Activated naive CD4-positive, alpha-beta T cell treated with anti-CD3 and anti-CD28 coated beads, Interleukin-2, amount 50 U/mL, for 72 hours (primary cell): ENCODE measurements around the gene TTC1. TPM values are rescaled to one million over a fixed set of nuclear protein-coding genes. Genes with fewer than 3 reads are reported as not detected.

Source experiments
- ATAC-seq, 2 donors: fragments of 150-1000 bp; cut with Tn5 transposase; 2 replicates each; pipeline ENCODE4 v1.10.0; 2021; ENCODE audit warnings: mild to moderate bottlenecking in 2 of 2, moderate library complexity in 2 of 2
- DNase-seq, 2 donors: peaks; one replicate each; pipeline ENCODE4 v3.0.0; 2021 to 2022; ENCODE audit warnings: low spot score in 2 of 2
- H3K27ac Mint-ChIP-seq, 2 donors: one replicate each; pipeline ENCODE4 v1.8.0; 2022; ENCODE audit warnings: mild to moderate bottlenecking in 2 of 2, mixed read lengths in 2 of 2
- H3K36me3 Mint-ChIP-seq, 2 donors: one replicate each; pipeline ENCODE4 v1.8.0; 2022; ENCODE audit warnings: mixed read lengths in 2 of 2
- H3K9me3 Mint-ChIP-seq, 2 donors: one replicate each; pipeline ENCODE4 v1.8.0; 2022; ENCODE audit warnings: mixed read lengths in 2 of 2
- total RNA-seq, 2 donors: library from RNA; stranded (reverse); gene quantifications; one replicate each; pipeline ENCODE4 v1.2.3, GENCODE V29; 2022

Gene TTC1
- total RNA-seq, 2 donors from 2014 or later = 42.8 to 54.8 TPM

- no peaks in the 10 kb centered on the region for H3K9me3 Mint-ChIP-seq
- ATAC-seq (no peak), DNase-seq (no peak)
- H3K36me3 Mint-ChIP-seq = peaks cover 10 to 16% of the 10 kb centered on the region in 2 donors
- no peak overlapping the region for H3K27ac Mint-ChIP-seq
Measured at GRCh38 chr5:160023007-160023907, 14.3 kb downstream of the TTC1 start.

DNA sequence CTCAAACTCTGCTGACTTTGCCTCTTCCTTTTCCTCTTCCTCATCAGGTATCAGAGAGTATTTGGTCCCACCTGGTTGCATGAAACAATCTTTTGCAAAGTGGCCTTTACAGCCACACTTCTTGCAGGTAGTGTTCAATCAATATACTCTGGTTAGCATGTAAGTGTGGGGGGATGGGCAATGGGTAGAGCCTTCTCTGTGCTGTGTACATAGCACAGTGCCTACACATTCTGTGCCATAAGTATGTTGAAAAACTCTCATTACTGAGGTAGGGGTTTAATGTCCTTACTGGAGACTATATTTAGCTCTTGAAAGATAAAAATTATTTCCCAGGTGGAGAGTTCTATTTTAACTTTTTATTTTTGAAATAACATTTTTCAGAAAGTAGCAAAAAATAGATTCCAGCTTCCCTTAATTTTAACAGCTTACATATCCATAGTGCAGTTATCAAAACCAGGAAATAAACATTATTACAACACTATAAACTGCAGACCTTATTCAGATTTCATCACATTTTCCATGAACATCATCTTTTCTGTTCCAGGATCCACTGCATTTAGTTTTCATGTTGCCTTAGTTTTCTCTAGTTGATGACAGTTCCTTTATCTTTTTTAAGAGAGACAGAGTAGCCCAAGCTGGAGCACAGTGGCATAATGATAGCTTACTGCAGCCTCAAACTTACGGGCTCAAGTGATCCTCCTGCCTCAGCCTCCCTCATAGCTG is 15.1 kb downstream of the TTC1 start:
- ATAC-seq (no peak), DNase-seq (no peak)
- H3K9me3 Mint-ChIP-seq = no peaks in the 10 kb centered on the region
- H3K36me3 Mint-ChIP-seq = peaks cover 10 to 19% of the 10 kb centered on the region in 2 donors
- H3K27ac Mint-ChIP-seq = no peak overlapping the region

- peak in 1 of 2 donors; percentile 22 for ATAC-seq
- DNase-seq = no peak
- Mint-ChIP-seq H3K9me3 (peaks cover 0 to 4% of the 10 kb centered on the region in 2 donors), H3K27ac (no peak overlapping the region), H3K36me3 (peaks cover 14 to 35% of the 10 kb centered on the region in 2 donors)
Measured at GRCh38 chr5:160029004-160029403, 20.1 kb downstream of the TTC1 start.

DNA sequence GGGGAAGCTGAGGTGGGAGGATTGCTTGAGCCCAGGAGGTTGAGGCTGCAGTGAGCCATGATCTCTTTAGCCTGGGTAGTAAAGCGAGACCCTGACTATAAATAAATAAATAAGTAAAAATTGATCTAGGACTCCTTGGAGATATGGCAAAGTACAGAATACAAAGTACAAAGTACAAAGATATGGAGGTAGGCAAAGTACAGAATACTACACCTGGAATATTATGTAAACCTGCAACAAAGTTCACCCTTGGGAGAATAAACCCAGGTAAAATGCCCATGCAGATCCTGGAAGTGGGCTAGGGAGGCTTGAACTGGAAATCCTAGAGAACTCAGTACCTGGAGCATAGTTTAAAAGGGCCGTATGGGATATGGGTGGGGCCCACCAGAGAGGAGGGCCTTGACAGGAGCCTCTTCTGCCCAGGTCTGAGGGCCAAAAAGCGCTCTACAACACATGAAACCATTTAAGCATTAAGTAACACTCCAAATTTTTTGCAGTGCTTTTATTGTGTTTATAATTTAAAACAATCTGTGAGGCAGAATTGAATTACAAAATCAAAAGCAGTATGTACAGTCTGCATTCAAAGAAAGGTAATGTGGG is 20.7 kb downstream of the TTC1 start:
- H3K27ac Mint-ChIP-seq = peak overlapping the region in 1 of 2 donors; percentile 53
- ATAC-seq (no peak), DNase-seq (no peak)
- peaks cover 0 to 4% of the 10 kb centered on the region in 2 donors for H3K9me3 Mint-ChIP-seq
- H3K36me3 Mint-ChIP-seq = peaks cover 14 to 35% of the 10 kb centered on the region in 2 donors

DNA sequence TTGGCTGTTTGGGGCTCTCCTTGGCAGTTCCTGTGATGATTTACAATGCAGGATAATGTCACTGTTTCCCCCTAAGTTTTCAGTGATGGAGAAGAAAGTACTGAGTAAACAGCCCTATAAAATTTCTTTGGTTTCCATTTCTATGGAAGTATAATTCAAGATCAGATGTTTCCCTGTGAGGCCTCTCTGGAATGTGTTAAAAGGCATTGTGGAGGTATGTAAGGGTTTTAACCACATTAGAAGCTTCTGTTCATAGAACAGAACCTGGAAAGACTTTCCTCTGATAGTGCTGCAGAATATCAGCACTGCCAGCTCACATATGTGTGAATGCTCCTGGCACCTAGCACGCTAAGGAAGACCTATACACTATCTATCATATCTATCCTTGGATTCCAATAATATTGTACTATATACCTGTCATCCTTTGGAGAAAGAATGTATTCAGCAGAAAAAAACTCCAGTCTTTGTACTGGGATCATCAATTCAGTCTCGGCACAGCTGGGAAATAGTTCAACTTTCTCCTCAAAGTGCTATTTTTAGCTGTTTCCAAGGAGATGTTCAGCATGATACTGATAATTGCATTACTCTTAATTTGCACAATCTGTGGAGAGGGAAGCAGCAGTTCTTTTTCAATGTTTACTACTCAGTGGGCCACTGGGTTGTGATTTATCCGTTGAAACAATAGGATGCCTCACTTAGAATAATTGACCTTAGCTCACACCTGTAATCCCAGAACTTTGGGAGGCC is 21.9 kb downstream of the TTC1 start:
- DNase-seq = no peak
- peaks cover 14 to 35% of the 10 kb centered on the region in 2 donors for H3K36me3 Mint-ChIP-seq
- H3K9me3 Mint-ChIP-seq = peaks cover 0 to 4% of the 10 kb centered on the region in 2 donors
- ATAC-seq = no peak
- no peak overlapping the region for H3K27ac Mint-ChIP-seq

GRCh38 chr5:160033546-160034252 is 24.8 kb downstream of the TTC1 start:
- DNase-seq (no peak), ATAC-seq (no peak)
- Mint-ChIP-seq H3K9me3 (peaks cover 0 to 4% of the 10 kb centered on the region in 2 donors), H3K36me3 (peaks cover 14 to 27% of the 10 kb centered on the region in 2 donors), H3K27ac (peak overlapping the region in 1 of 2 donors; percentile 6)

- no peak for DNase-seq
- H3K9me3 Mint-ChIP-seq = peaks cover 0 to 4% of the 10 kb centered on the region in 2 donors
- ATAC-seq = no peak
- peaks cover 5 to 11% of the 10 kb centered on the region in 2 donors for H3K36me3 Mint-ChIP-seq
- H3K27ac Mint-ChIP-seq = no peak overlapping the region
Measured at GRCh38 chr5:160036243-160036642, 27.3 kb downstream of the TTC1 start.

DNA sequence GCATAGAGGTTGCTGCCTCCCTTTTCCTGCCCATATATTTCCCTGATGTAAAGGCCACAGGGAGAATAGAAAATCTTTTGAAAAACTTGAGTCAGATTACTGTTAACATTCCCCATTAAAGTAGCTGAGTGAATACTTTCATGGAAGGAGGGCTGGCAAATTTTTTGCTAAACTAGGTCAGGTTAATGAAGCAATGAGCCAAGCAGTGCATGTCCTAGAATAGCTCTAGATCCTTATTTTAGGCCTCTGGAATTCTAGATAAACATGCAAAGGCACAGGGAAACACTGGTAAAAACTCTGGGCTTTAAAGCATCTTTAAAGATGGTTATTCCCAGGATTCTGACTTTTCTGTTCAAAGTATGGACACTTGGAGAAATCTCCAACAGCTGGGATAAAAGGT is 27.9 kb downstream of the TTC1 start:
- Mint-ChIP-seq H3K27ac (no peak overlapping the region), H3K36me3 (peaks cover 5 to 11% of the 10 kb centered on the region in 2 donors), H3K9me3 (peaks cover 0 to 4% of the 10 kb centered on the region in 2 donors)
- DNase-seq = no peak
- no peak for ATAC-seq

DNA sequence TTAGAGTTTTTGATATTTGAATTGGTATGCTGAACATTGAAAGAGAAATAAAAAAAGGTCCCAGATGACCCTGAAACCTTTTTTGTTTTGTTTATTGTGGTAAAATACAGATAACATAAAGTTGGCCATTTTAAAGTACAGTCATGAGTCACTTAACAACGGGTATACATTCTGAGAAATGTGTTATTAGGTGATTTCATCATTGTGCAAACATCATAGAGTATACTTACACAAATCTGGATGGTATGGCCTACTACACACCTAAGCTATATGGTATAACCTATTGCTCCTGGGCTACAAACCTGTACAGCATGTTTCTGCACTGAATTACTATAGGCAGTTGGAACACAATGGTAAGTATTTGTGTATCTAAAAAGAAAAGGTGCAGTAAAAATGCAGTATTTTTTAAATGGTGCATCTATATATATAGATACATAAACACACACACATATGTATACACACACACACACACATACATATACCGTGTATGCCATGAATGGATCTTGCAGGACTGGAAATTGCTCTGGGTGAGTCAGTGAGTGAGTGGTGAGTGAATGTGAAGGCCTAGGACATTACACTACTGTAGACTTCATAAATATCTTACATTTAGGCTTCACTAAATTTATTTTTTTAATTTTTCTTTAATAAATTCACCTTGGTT is 31.0 kb downstream of the TTC1 start:
- ATAC-seq = no peak
- no peak for DNase-seq
- no peaks in the 10 kb centered on the region for H3K9me3 Mint-ChIP-seq
- peaks cover 5% of the 10 kb centered on the region in 2 donors for H3K36me3 Mint-ChIP-seq
- no peak overlapping the region for H3K27ac Mint-ChIP-seq

- DNase-seq (no peak), ATAC-seq (no peak)
- no peak overlapping the region for H3K27ac Mint-ChIP-seq
- H3K36me3 Mint-ChIP-seq = peaks cover 5% of the 10 kb centered on the region in 2 donors
- H3K9me3 Mint-ChIP-seq = no peaks in the 10 kb centered on the region
Measured at GRCh38 chr5:160040471-160040835, 31.5 kb downstream of the TTC1 start.

DNA sequence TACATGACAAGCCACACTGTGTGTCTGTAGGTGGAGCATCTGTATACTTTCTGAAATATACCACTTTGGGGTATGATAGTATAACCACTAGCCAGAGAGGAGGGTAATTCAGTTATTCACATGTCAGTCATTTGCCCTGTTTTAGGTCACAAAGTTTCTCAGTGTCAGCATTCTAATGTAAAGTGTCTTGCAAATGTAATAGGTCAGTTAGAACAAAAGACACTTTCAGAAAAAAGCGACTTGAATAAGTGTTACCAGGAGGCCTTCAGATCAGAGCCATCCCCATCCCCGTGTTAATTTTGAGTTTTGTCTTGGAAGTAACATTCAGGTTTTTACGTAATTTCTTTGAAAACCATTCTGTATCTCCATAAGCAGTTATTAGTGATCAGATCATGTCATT is 33.7 kb downstream of the TTC1 start:
- Mint-ChIP-seq H3K9me3 (no peaks in the 10 kb centered on the region), H3K36me3 (peaks cover 5 to 7% of the 10 kb centered on the region in 2 donors), H3K27ac (no peak overlapping the region)
- no peak for DNase-seq
- no peak for ATAC-seq

DNA sequence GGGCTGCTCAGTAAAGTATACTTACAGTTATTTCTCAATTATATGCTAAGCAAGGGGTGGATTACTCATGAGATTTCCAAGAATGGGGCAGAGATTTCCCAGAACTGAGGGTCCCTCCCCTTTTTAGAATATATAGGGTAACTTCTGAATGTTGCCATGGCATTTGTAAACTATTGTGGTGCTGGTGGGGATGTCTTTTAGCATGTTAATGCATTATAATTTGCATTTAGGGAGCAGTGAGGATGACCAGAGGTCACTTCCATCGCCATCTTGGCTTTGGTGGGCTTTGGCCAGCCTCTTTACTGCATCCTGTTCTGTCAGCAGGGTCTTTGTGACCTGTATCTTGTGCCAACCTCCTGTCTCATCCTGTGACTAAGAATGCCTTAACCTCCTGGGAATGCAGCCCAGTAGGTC is 35.5 kb downstream of the TTC1 start:
- no peaks in the 10 kb centered on the region for H3K9me3 Mint-ChIP-seq
- DNase-seq (no peak), ATAC-seq (no peak)
- H3K36me3 Mint-ChIP-seq = peaks cover 0 to 8% of the 10 kb centered on the region in 2 donors
- peak overlapping the region in 1 of 2 donors; percentile 55 for H3K27ac Mint-ChIP-seq

- no peaks in the 10 kb centered on the region for H3K9me3 Mint-ChIP-seq
- H3K36me3 Mint-ChIP-seq = peaks cover 0 to 10% of the 10 kb centered on the region in 2 donors
- no peak for ATAC-seq
- H3K27ac Mint-ChIP-seq = no peak overlapping the region
- DNase-seq = no peak
Measured at GRCh38 chr5:160044967-160045366, 36.0 kb downstream of the TTC1 start.

GRCh38 chr5:160047423-160047822 is 38.5 kb downstream of the TTC1 start:
- no peaks in the 10 kb centered on the region for H3K9me3 Mint-ChIP-seq
- H3K36me3 Mint-ChIP-seq = peaks cover 9 to 19% of the 10 kb centered on the region in 2 donors
- peak overlapping the region in 1 of 2 donors; percentile 31 for H3K27ac Mint-ChIP-seq
- ATAC-seq (no peak), DNase-seq (no peak)

DNA sequence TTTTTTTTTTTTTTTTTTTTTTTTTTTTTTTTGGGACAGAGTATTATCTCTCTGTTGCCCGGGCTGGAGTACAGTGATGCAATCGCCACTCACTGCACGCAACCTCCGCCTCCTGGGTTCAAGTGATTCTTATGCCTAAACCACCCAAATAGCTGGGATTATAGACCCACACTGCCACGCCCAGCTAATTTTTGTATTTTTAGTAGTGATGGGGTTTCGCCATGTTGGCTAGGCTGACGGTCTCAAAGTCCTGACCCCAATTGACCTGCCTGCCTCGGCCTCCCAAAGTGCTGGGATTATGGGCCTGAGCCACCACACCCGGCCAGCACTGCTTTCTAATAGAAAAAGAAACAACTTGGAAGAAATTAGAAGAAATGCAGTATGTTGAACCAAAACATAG is 39.2 kb downstream of the TTC1 start:
- Mint-ChIP-seq H3K9me3 (no peaks in the 10 kb centered on the region), H3K27ac (no peak overlapping the region), H3K36me3 (peaks cover 9 to 19% of the 10 kb centered on the region in 2 donors)
- no peak for ATAC-seq
- DNase-seq = no peak
